Measurements from ENCODE around the gene SLC29A3.
"Not testable (repeated sequence)": the region's sequence is repeated elsewhere in the genome, so short reads cannot be mapped to it uniquely, and the experiment has no call there.

The SLC29A3 gene

GRCh38 chr10:71319042-71319799 lies at the start of gene SLC29A3:
Gene SLC29A3, plus strand, starts transcription at chr10:71319259. Its CDS starts 51 bp downstream, at chr10:71319310.
- H3K4me3 ChIP-seq (ENCODE audit: low read depth, low read length): peak within 1 kb of the TSS; percentile 68
- TF ChIP-seq, protein P1, sequence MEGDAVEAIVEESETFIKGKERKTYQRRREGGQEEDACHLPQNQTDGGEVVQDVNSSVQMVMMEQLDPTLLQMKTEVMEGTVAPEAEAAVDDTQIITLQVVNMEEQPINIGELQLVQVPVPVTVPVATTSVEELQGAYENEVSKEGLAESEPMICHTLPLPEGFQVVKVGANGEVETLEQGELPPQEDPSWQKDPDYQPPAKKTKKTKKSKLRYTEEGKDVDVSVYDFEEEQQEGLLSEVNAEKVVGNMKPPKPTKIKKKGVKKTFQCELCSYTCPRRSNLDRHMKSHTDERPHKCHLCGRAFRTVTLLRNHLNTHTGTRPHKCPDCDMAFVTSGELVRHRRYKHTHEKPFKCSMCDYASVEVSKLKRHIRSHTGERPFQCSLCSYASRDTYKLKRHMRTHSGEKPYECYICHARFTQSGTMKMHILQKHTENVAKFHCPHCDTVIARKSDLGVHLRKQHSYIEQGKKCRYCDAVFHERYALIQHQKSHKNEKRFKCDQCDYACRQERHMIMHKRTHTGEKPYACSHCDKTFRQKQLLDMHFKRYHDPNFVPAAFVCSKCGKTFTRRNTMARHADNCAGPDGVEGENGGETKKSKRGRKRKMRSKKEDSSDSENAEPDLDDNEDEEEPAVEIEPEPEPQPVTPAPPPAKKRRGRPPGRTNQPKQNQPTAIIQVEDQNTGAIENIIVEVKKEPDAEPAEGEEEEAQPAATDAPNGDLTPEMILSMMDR (IDR thresholded peaks at IDR 0.05; ENCODE audit: borderline replicate concordance, insufficient read depth, low read depth, low read length): peak; percentile 76

GRCh38 chr10:71269301-71270288 lies 49.5 kb upstream of the SLC29A3 start:
- H3K4me3 ChIP-seq (ENCODE audit: low read depth, low read length): no peak overlapping the region
- TF ChIP-seq, protein P1 (IDR thresholded peaks at IDR 0.05; ENCODE audit: borderline replicate concordance, insufficient read depth, low read depth, low read length): no peak

DNA sequence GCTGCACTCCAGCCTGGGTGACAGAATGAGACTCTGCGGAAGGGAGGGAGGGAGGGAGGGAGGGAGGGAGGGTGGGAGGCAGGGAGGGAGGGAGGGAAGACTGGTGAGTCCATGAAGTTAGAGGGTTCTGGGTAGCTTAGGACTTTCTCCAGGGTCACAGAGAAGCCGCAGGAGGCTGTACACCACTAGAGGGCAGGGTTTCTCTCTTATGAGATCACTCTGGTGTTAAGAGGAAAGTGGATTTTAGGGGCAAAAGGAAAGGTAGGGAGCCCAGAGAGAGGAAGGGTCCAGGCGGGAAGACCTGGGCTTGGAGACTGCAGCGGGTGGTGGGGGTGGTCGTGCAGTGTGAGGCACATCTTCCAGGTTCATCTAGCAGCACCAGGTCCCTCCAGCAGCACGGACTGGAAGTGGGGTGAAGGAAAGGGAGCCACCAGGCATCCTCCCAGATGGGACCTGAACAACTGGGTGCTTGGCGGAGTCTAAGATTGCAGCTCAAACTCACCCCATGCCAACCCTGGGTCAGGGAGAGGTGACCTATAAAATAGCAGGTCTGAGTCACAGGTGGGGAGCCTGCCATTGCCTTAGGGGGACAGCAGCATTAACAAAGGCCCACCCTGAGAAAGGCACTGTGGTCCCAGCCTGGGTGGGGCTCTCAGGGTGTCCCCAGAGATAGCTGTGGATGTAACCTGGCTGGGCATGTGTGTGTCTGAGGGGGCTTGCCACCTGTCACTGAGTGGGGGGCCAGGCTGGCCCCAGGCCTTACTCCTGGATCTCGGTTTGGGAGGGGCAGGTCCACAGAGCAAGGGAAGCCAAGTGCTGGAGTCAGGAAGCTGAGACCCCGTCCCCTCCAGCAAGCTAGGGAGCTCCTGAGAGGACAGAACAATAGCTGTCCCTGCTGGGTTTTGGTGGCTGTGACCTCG lies 48.5 kb upstream of the SLC29A3 start:
- H3K4me3 ChIP-seq (ENCODE audit: low read depth, low read length): no peak overlapping the region

GRCh38 chr10:71271662-71272055 lies 47.4 kb upstream of the SLC29A3 start:
- H3K4me3 ChIP-seq (ENCODE audit: low read depth, low read length): no peak overlapping the region
- TF ChIP-seq, protein P1 (IDR thresholded peaks at IDR 0.05; ENCODE audit: borderline replicate concordance, insufficient read depth, low read depth, low read length): no peak

More for the DNA sequence above, 48.5 kb upstream of the SLC29A3 start:
- TF ChIP-seq, protein P1 (IDR thresholded peaks at IDR 0.05; ENCODE audit: borderline replicate concordance, insufficient read depth, low read depth, low read length): peak; percentile 77

- no peak overlapping the region for H3K4me3 ChIP-seq (ENCODE audit: low read depth, low read length)
- TF ChIP-seq, protein P1 (IDR thresholded peaks at IDR 0.05; ENCODE audit: borderline replicate concordance, insufficient read depth, low read depth, low read length): no peak
Measured at GRCh38 chr10:71272056-71272771, 46.8 kb upstream of the SLC29A3 start.

- not testable (repeated sequence) for H3K4me3 ChIP-seq (ENCODE audit: low read depth, low read length)
Measured at GRCh38 chr10:71272974-71273373, 46.1 kb upstream of the SLC29A3 start.

Measured in GM12875 (cell line).